SJSA1 (cell line): ENCODE data around the gene PHF21B. TPM values are rescaled to one million over a fixed set of nuclear protein-coding genes. Genes with fewer than 3 reads are reported as not detected.
"Not testable (repeated sequence)": the region's sequence is repeated elsewhere in the genome, so short reads cannot be mapped to it uniquely, and the experiment has no call there.

Experiments used
- DNase-seq, 2 experiments: peaks; one replicate each; pipeline ENCODE4 v3.0.0-alpha.2; 2015 to 2020; ENCODE audit warnings: low spot score in 2 of 2, low read depth in 1 of 2
- H3K27ac ChIP-seq: fragments of 250-450 bp; sonication (Bioruptor Pico); 2 replicates; pipeline ENCODE4 v1.5.1; 2020; ENCODE audit warnings: mild to moderate bottlenecking, moderate library complexity
- H3K27me3 ChIP-seq: fragments of 250-450 bp; sonication (Bioruptor Pico); replicated peaks from 2 replicates; pipeline ENCODE4 v1.5.1; 2020; ENCODE audit warnings: mild to moderate bottlenecking, moderate library complexity
- H3K36me3 ChIP-seq: fragments of 250-450 bp; sonication (Bioruptor Pico); 2 replicates; pipeline ENCODE4 v1.5.1; 2020; ENCODE audit warnings: mild to moderate bottlenecking
- H3K4me1 ChIP-seq: fragments of 250-450 bp; sonication (Bioruptor Pico); replicated peaks from 2 replicates; pipeline ENCODE4 v1.6.1; 2021; ENCODE audit warnings: mild to moderate bottlenecking
- H3K4me3 ChIP-seq: fragments of 250-450 bp; sonication (Bioruptor Pico); 2 replicates; pipeline ENCODE4 v1.5.1; 2020; ENCODE audit warnings: mild to moderate bottlenecking
- H3K9me3 ChIP-seq: fragments of 250-450 bp; sonication (Bioruptor Pico); replicated peaks from 2 replicates; pipeline ENCODE4 v1.5.1; 2020; ENCODE audit warnings: mild to moderate bottlenecking
- total RNA-seq: library from RNA; depleted of rRNA; stranded (reverse); fragments of >200 nt; shearing (Covaris generic); gene quantifications from 2 replicates; pipeline ENCODE4 v1.2.3, GENCODE V29; 2014; rRNA removed

PHF21B gene
- total RNA-seq: 1.3 TPM in 1 of 2 replicates, not detected in the other

DNA sequence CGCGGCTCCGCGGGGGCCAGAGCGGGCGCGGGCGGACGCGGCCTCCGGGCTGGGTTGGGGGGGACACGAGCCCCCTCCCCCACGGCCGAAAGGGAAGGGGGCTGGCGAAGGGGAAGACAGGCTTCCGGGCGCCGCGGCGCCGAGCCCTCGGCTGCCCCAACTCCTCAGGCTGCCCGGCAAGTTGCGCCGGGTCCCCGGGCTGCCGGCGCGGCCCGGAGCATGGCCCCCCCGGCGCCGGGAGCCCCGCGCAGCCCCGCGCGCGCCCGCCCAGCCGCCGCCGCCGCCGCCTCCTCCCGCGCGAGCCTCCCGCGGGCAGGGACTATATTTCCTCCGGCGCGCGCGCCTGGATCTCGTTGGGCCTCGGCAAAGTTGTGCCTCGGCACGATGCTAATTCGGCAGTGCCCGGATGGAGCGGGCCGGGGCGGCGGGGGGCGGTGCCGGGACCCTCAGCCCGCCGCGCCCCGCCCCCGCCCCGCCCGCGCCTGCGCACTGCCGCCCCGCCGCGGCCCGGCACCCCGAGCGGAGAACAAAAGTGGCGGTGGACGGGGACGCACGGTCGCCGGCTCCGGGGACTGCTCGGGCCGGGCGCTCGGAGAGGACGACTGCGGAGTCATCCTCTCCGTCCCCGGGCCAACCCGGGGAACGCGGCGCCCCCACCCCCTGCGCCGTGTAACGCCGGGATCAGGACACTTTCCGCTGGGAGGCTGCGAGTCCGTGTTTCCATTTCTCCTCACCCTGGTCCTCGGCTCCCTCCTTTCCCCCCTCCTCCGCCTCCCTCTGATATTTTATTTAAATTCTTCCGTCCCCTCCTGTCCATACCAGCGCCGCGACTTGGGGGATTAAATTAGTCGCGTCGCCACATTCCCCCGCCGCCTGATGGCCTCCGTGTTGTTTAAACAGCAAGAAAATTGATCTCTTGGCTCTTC is at the start of gene PHF21B:
Gene PHF21B, minus strand, starts transcription at position 400 of the 926 bp plus-strand sequence. CDS start 456 bp downstream, outside the sequence.
- no peak within 1 kb of the TSS for H3K27ac ChIP-seq

DNA sequence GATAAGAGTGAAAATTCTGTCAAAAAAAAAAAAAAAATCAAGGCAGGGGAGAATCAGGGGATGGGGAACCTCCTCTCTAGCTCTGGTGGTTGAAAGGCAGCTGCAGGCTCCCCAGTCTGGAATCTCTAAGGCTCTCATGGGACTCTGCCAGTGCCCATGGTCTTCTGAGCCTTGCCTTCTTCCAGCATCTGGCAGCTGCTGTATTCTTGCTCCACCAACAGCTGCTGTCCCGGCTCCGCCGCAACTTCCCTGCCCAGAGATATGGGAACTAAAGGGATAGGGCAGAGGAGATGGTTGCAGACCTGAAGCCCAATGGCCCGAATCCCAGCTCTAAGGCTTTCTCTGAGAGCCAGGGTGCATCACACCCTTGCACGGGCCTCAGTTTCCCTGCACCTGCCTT is 49.5 kb upstream of the PHF21B start:
- Histone ChIP-seq H3K27me3 (no peaks in the 10 kb centered on the region), H3K4me3 (no peak overlapping the region), H3K4me1 (peaks cover 9% of the 10 kb centered on the region), H3K27ac (no peak overlapping the region), H3K9me3 (no peaks in the 10 kb centered on the region), H3K36me3 (no peaks in the 10 kb centered on the region)
- no peak for DNase-seq

More for the DNA sequence above, at the start of gene PHF21B:
- peak; percentile 45 to 57 for DNase-seq
- H3K4me3 ChIP-seq: peak within 1 kb of the TSS; percentile 46
- peaks cover 22% of the 10 kb centered on the region for H3K4me1 ChIP-seq
- no peaks in the 10 kb centered on the region for H3K36me3 ChIP-seq
- H3K9me3 ChIP-seq: no peaks in the 10 kb centered on the region
- H3K27me3 ChIP-seq: peaks cover 70% of the 10 kb centered on the region

DNA sequence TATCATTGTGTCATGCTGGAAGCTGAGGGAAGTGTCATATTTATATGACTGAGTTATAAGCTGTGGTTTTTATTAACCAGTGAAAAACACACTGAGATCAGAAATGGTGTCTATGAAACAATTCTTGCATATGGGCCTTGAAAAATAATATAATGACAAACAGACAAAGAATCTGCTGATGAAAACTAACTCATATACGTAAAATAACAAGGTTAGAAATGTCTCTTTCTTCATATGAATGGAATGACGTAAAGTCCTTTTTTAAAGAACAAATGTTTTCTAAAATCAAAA is 48.8 kb upstream of the PHF21B start:
- Histone ChIP-seq H3K4me3 (no peak overlapping the region), H3K27ac (no peak overlapping the region)

DNA sequence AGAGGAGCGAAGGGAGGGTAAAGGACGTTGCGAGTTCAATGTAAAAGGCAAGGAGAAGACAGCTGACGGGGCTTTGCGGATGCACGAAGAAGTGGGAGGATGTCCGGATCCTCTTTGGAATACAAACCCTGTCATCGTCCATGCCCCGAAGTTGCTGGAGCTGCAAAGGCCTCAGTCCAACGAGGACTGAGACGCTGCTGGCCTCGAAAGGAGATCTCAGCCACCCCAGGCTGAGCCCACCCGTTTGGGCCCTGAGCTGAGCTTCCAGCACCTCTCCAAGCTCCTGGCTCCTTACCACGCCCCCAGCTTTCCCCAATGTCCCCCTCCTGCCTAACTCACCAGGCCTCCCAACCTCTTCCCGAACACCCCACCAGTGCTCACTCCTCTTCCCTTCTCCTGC is 46.1 kb upstream of the PHF21B start:
- DNase-seq: no peak
- no peaks in the 10 kb centered on the region for H3K9me3 ChIP-seq
- H3K27ac ChIP-seq: no peak overlapping the region
- no peaks in the 10 kb centered on the region for H3K36me3 ChIP-seq
- H3K27me3 ChIP-seq: peaks cover 24% of the 10 kb centered on the region
- no peak overlapping the region for H3K4me3 ChIP-seq
- H3K4me1 ChIP-seq: no peaks in the 10 kb centered on the region

More for the DNA sequence above, 48.8 kb upstream of the PHF21B start:
- Histone ChIP-seq H3K9me3 (no peaks in the 10 kb centered on the region), H3K27me3 (peaks cover 3% of the 10 kb centered on the region; the same call in 1 of the 2 replicates), H3K4me1 (peaks cover 2% of the 10 kb centered on the region), H3K36me3 (no peaks in the 10 kb centered on the region)
- DNase-seq: no peak

DNA sequence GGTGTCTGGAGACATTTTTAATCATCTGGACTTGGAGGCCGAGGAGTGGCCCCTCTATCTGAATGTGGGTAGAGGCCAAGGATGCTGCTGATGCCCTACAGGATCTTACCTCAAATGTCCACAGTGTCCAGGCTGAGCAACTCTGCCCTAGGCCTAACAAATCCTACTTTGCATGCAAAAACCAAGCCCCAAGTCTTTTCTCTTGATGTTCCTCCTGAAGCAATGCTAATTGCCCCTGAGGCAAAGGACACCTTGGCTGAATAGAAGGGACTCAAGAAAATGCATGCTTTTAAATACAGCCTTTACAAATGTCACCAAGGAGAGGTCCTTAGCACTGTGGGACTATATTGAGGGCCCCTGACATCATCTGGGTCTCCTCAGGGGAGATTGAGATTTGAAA is 43.8 kb upstream of the PHF21B start:
- Histone ChIP-seq H3K9me3 (no peaks in the 10 kb centered on the region), H3K36me3 (no peaks in the 10 kb centered on the region), H3K4me1 (no peaks in the 10 kb centered on the region), H3K4me3 (no peak overlapping the region), H3K27ac (no peak overlapping the region), H3K27me3 (peaks cover 39% of the 10 kb centered on the region)
- no peak for DNase-seq

DNA sequence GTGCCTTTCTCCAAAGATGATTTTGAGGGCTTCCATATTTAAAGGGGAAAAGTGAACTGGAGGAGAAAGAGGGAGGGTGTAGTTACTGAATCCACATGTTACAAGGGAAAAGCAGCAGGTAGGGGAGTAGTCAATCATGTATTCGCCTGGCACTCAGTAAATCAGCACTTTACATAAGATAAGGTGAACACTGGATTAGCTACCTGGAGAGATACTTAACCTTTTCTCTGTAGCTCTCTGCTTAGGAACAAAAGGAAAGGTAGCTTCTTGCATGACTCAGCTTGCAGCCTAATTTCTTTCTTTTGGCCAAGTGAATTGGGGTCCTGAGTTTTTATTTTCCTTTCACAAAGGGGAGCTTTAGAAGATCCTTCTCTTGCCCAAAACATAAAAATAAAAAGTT is 43.3 kb upstream of the PHF21B start:
- Histone ChIP-seq H3K9me3 (no peaks in the 10 kb centered on the region), H3K27ac (no peak overlapping the region), H3K4me3 (no peak overlapping the region), H3K36me3 (no peaks in the 10 kb centered on the region), H3K4me1 (no peaks in the 10 kb centered on the region), H3K27me3 (peaks cover 44% of the 10 kb centered on the region)
- DNase-seq: no peak

DNA sequence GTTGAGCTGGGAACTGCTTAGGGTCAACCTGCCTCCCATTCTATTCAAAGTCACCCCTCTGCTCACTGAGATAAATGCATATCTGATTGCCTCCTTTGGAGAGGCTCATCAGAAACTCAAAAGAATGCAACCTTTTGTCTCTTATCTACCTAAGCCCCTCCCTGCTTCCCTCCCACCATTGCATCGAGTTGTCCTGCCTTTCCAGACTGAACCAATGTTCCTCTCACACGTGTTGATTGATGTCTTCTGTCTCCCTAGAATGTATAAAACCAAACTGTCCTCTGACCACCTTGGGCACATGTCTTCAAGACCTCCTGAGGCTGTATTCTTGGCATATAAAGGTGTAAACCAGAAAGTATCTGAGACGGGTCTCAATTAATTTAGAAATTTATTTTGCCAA is 42.9 kb upstream of the PHF21B start:
- H3K4me3 ChIP-seq, H3K4me1 ChIP-seq, H3K9me3 ChIP-seq, H3K27ac ChIP-seq, H3K36me3 ChIP-seq, DNase-seq: not testable (repeated sequence)
- H3K27me3 ChIP-seq: peaks cover 48% of the 10 kb centered on the region

DNA sequence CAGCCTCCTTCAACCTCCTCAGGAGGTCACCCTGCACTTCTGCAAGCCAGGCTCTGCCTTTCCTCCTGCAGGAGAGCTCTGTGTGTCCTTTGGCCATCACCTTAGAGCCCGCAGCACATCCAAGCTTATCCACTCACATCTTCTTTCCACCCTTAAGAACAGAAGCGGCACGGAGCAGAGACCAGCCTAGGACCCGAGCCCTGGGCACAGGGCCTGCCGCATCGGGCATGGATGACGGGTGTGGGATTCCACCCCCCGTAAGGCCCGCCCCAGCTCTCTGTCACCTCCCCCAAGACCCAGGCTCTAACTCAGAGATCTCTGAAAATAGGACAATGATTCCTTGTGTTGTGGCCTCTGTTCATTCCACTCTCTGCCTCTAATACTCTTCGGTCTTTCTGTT is 42.1 kb upstream of the PHF21B start:
- H3K4me3 ChIP-seq: no peak overlapping the region
- peaks cover 49% of the 10 kb centered on the region for H3K27me3 ChIP-seq
- H3K4me1 ChIP-seq: no peaks in the 10 kb centered on the region
- H3K27ac ChIP-seq: no peak overlapping the region
- no peaks in the 10 kb centered on the region for H3K36me3 ChIP-seq
- no peaks in the 10 kb centered on the region for H3K9me3 ChIP-seq
- DNase-seq: no peak

DNA sequence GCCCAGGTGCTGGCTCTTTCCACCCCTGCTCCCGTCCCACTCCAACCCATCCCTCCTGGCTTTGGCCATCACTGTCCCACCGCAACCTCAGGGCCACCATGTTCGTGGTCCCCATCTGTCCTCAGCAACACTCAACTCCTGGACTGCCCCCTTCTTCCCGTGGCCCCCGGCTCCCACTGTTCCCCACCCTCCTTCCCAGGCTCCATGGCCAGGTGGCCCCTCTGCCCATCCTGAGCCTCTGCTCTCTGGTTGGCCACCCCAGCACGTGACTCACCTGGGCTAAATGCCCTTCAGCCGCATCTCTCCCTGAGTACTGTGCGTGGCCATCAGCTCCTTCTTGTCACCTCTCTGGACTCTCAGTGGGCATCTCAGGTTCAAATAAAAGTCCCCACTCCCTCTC is 41.6 kb upstream of the PHF21B start:
- H3K27me3 ChIP-seq: peaks cover 49% of the 10 kb centered on the region
- no peaks in the 10 kb centered on the region for H3K36me3 ChIP-seq
- H3K4me3 ChIP-seq: no peak overlapping the region
- H3K27ac ChIP-seq: no peak overlapping the region
- DNase-seq: no peak
- no peaks in the 10 kb centered on the region for H3K9me3 ChIP-seq
- H3K4me1 ChIP-seq: no peaks in the 10 kb centered on the region

DNA sequence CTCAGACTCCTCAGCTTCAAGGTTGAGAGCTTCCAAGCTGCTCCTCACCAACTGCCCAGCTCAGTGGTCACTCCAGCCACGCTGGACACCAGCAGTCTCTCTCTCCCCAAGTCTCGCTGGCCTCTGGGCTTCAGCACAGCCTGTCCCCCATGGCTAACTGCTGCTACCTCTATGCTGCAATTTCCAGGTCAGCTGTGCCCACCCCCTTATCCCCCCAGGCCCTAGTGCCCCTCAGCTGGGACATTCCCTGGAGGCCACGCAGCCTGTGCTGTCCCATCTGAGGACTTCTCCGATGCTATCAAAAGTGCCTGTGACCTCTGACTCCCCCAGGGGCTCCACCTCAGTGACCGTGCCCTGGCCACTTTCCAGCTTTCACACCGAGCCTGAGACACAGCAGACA is 37.5 kb upstream of the PHF21B start:
- H3K4me1 ChIP-seq: no peaks in the 10 kb centered on the region
- no peaks in the 10 kb centered on the region for H3K36me3 ChIP-seq
- H3K4me3 ChIP-seq: no peak overlapping the region
- H3K9me3 ChIP-seq: no peaks in the 10 kb centered on the region
- H3K27ac ChIP-seq: no peak overlapping the region
- DNase-seq: no peak
- peaks cover 46% of the 10 kb centered on the region for H3K27me3 ChIP-seq

DNA sequence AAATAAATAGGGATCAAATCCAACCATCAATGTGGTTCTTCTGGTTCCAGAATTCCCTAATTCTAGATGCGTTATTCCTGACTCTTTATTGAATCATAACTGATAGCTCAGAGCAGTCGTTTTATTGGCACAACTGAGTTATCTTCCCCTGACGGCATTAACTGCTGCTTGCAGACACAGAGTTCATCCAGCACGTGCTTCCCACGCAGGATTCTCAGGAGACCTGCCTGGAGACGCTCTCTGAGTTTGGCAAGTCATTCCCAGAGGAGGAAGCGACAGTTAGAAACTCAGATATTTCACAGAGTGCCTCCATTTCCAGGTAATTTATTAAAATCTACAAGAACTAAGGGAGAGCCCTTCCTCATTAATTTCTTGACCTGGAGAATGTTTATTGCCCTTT is 35.4 kb upstream of the PHF21B start:
- H3K36me3 ChIP-seq: no peaks in the 10 kb centered on the region
- no peaks in the 10 kb centered on the region for H3K9me3 ChIP-seq
- H3K27me3 ChIP-seq: peaks cover 31% of the 10 kb centered on the region
- H3K4me3 ChIP-seq: no peak overlapping the region
- no peaks in the 10 kb centered on the region for H3K4me1 ChIP-seq
- no peak for DNase-seq
- H3K27ac ChIP-seq: no peak overlapping the region

DNA sequence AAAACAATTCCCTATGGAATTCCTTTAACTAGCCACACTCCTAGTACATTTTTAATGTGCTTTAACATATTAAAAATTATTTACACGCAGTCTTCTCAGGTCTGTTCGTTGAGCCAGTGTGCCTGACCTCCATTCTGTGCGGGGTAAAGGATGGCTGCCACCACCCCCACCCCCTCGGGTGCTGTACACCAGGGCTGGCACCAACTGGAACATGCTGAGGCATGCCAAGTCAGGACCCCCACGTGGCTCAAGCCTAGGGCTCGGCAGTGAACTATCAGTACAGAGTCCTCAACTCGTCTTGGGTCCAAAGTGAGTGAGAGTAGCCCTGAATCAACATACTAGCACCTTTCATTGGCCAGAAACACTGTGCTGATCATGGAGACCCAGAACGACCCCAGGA is 32.5 kb upstream of the PHF21B start:
- no peak for DNase-seq
- peaks cover 14% of the 10 kb centered on the region for H3K27me3 ChIP-seq
- no peaks in the 10 kb centered on the region for H3K9me3 ChIP-seq
- H3K4me1 ChIP-seq: no peaks in the 10 kb centered on the region
- H3K27ac ChIP-seq: no peak overlapping the region
- H3K4me3 ChIP-seq: no peak overlapping the region
- no peaks in the 10 kb centered on the region for H3K36me3 ChIP-seq

DNA sequence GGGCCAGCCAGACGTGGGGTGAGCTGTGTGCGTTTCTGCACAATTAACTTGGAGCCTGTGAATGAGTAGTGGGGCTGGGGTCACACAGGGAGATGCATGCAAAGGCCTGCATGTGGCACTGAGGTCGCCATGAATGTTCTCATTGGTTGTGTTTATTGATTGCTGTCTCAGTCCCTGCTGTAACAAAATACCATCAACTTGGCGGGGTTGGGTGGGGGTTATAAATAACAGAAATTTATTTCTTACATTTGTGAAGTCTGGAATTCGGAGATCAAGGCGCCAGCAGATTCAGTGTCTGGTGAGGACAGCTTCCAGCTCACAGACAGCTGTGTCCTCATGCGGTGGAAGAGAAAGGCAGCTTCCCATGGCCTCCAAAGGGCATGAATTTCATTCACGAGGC is 29.3 kb upstream of the PHF21B start:
- no peak for DNase-seq
- Histone ChIP-seq H3K36me3 (no peaks in the 10 kb centered on the region), H3K27ac (no peak overlapping the region), H3K4me1 (no peaks in the 10 kb centered on the region), H3K27me3 (peaks cover 16% of the 10 kb centered on the region), H3K4me3 (no peak overlapping the region), H3K9me3 (no peaks in the 10 kb centered on the region)

DNA sequence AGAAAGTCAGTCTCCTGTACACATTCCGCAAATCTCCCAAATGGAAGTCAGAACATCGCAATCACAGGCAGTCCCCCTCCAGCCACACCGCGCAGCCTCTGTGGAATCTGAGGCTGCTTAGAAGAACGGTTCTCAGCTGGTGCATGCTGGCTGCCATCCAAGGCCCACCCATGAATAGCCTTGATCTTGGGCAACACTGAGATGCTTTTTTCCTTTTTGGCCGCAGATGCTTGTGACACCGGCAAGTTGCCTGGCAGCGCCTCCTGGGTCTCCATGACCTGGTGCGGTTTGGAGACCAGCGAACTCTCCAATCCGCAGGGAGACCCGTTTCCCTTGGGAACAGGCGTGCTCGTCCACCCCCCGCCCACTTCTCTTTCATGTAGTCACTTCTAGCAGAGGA is 26.3 kb upstream of the PHF21B start:
- no peaks in the 10 kb centered on the region for H3K36me3 ChIP-seq
- H3K4me1 ChIP-seq: no peaks in the 10 kb centered on the region
- peaks cover 9% of the 10 kb centered on the region; the same call in 1 of the 2 replicates for H3K27me3 ChIP-seq
- no peaks in the 10 kb centered on the region for H3K9me3 ChIP-seq
- no peak overlapping the region for H3K4me3 ChIP-seq
- H3K27ac ChIP-seq: no peak overlapping the region
- DNase-seq: peak in 1 of 2 experiments; percentile 8
